DOHH2 (cell line): ENCODE measurements around the gene CARD10.

Experiments
- H3F3A ChIP-seq: fragments of 200-600 bp; sonication (generic), shearing (Covaris generic); 2 replicates; pipeline ENCODE4 v1.6.0; 2016; ENCODE audit warnings: antibody characterized with exemption, mild to moderate bottlenecking; ENCODE audit not compliant: control insufficient read depth, insufficient read depth
- H3K27ac ChIP-seq: fragments of 200-600 bp; sonication (generic); 2 replicates; pipeline ENCODE4 v1.5.1; 2014; ENCODE audit warnings: low read depth, mild to moderate bottlenecking, low read length, moderate library complexity
- H3K27me3 ChIP-seq: fragments of 200-600 bp; sonication (generic); 2 replicates; pipeline ENCODE4 v1.6.1; 2014; ENCODE audit warnings: mild to moderate bottlenecking, low read length, mixed read lengths; ENCODE audit not compliant: control insufficient read depth
- H3K36me3 ChIP-seq: fragments of 200-600 bp; sonication (generic); 2 replicates; pipeline ENCODE4 v1.6.1; 2014; ENCODE audit warnings: mild to moderate bottlenecking, low read length, moderate library complexity, mixed read lengths; ENCODE audit not compliant: control insufficient read depth
- H3K4me1 ChIP-seq: fragments of 200-600 bp; sonication (generic); 2 replicates; pipeline ENCODE4 v1.6.1; 2014; ENCODE audit warnings: mild to moderate bottlenecking, low read length, mixed read lengths; ENCODE audit not compliant: control insufficient read depth
- H3K4me2 ChIP-seq: fragments of 200-600 bp; sonication (generic); 2 replicates; pipeline ENCODE4 v1.6.0; 2014; ENCODE audit warnings: mild to moderate bottlenecking, low read length, moderate library complexity
- H3K4me3 ChIP-seq: fragments of 200-600 bp; sonication (generic); 2 replicates; pipeline ENCODE4 v1.5.1; 2014; ENCODE audit warnings: mild to moderate bottlenecking, low read length, mixed read lengths
- H3K79me2 ChIP-seq: fragments of 200-600 bp; sonication (generic); 2 replicates; pipeline ENCODE4 v1.6.1; 2014; ENCODE audit warnings: mild to moderate bottlenecking, low read length, mixed read lengths; ENCODE audit not compliant: control insufficient read depth
- H3K9me2 ChIP-seq: fragments of 200-600 bp; sonication (generic); replicated peaks from 2 replicates; pipeline ENCODE4 v1.6.1; 2014; ENCODE audit warnings: mild to moderate bottlenecking, low read length, mixed read lengths; ENCODE audit not compliant: control insufficient read depth
- H3K9me3 ChIP-seq: fragments of 200-600 bp; sonication (generic); 2 replicates; pipeline ENCODE4 v1.6.1; 2014; ENCODE audit warnings: antibody characterized with exemption, low read length, mixed read lengths; ENCODE audit not compliant: control insufficient read depth, insufficient read depth
- H4K20me1 ChIP-seq: fragments of 200-600 bp; sonication (generic); 2 replicates; pipeline ENCODE4 v1.6.0; 2014; ENCODE audit warnings: low read depth, mild to moderate bottlenecking, antibody characterized with exemption, low read length, moderate library complexity; ENCODE audit not compliant: control insufficient read depth, insufficient read depth
- EZH2phosphoT487 ChIP-seq: fragments of 200-600 bp; sonication (generic); IDR thresholded peaks from 2 replicates; pipeline ENCODE4 v1.6.1; 2017; ENCODE audit warnings: borderline replicate concordance, mild to moderate bottlenecking, antibody characterized with exemption, low read length, moderate library complexity, mixed read lengths
- TF ChIP-seq, protein P1 (sequence below): fragments of 200-600 bp; sonication (generic); IDR thresholded peaks from one replicate; pipeline ENCODE4 v1.5.1; 2014; ENCODE audit warnings: antibody characterized with exemption, mild to moderate bottlenecking, low read depth, low read length; ENCODE audit not compliant: poor library complexity, severe bottlenecking

The CARD10 gene

DNA sequence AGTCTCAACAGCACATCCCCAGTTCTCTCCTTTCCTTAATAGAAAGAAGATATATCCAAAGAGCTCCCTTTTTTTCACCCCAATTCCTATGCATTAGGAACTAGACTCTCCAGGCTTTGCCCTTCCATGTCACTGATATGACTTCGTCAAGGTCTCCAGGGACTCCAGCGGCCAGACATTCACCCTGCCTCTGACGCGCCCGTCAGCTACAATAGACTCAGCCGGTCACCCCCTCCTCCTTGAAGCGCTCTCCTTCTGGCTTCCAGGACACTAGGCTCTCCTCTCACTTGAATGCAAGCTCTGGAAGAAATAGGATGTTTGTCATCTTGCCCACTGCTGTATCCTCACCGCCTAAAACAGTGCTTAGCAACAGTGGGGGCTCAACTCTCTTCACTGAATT is 77.1 kb downstream of the CARD10 start:
- Histone ChIP-seq H4K20me1 (no peaks in the 10 kb centered on the region), H3K4me2 (no peak overlapping the region), H3K36me3 (no peaks in the 10 kb centered on the region), H3K4me1 (0 out of 2 replicates have a peak, but pooled peaks cover 3% of the 10 kb centered on the region), H3K4me3 (no peak overlapping the region), H3K79me2 (no peaks in the 10 kb centered on the region), H3K27me3 (peaks cover 11% of the 10 kb centered on the region), H3K9me2 (no peaks in the 10 kb centered on the region), H3K27ac (no peak overlapping the region), H3K9me3 (peaks cover 4% of the 10 kb centered on the region; the same call in 1 of the 2 replicates), H3F3A (no peaks in the 10 kb centered on the region)
- no peak for TF ChIP-seq EZH2phosphoT487
- TF ChIP-seq, protein P1, sequence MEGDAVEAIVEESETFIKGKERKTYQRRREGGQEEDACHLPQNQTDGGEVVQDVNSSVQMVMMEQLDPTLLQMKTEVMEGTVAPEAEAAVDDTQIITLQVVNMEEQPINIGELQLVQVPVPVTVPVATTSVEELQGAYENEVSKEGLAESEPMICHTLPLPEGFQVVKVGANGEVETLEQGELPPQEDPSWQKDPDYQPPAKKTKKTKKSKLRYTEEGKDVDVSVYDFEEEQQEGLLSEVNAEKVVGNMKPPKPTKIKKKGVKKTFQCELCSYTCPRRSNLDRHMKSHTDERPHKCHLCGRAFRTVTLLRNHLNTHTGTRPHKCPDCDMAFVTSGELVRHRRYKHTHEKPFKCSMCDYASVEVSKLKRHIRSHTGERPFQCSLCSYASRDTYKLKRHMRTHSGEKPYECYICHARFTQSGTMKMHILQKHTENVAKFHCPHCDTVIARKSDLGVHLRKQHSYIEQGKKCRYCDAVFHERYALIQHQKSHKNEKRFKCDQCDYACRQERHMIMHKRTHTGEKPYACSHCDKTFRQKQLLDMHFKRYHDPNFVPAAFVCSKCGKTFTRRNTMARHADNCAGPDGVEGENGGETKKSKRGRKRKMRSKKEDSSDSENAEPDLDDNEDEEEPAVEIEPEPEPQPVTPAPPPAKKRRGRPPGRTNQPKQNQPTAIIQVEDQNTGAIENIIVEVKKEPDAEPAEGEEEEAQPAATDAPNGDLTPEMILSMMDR, result no peak

DNA sequence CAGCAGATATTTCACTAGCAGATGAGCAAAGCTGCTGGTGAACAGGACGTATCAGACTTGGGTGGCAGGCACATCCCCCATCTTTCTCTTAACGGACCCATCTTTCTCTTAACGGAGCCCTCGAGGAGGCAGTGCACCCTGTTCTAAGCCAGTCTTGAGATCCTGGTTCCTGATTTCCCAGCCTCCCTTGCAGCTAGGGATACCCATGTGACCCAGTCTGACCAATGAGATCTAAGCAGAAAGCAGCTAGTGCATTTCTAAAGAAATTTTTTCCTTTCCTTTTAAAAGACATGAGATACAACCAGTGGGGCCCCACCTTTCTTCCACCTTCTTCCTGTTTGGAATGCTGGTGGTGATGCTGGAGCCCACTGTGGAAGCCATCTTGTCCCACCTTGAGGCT is 78.3 kb downstream of the CARD10 start:
- Histone ChIP-seq H3K36me3 (no peaks in the 10 kb centered on the region), H3K9me2 (no peaks in the 10 kb centered on the region), H3K27ac (no peak overlapping the region), H3F3A (no peaks in the 10 kb centered on the region), H3K4me2 (no peak overlapping the region), H3K27me3 (peaks cover 9% of the 10 kb centered on the region; the same call in 1 of the 2 replicates), H3K9me3 (peaks cover 4% of the 10 kb centered on the region; the same call in 1 of the 2 replicates), H3K4me1 (0 out of 2 replicates have a peak, but pooled peaks cover 3% of the 10 kb centered on the region), H4K20me1 (no peaks in the 10 kb centered on the region), H3K4me3 (no peak overlapping the region), H3K79me2 (no peaks in the 10 kb centered on the region)
- TF ChIP-seq, protein P1, result no peak
- no peak for TF ChIP-seq EZH2phosphoT487
